SU-DHL-6 (cell line): ENCODE results near the gene PFN1.

Experiments used
- H2AFZ ChIP-seq: fragments of 200-600 bp; sonication (generic); 2 replicates; pipeline ENCODE4 v1.6.1; 2014; ENCODE audit warnings: low read depth, mild to moderate bottlenecking, moderate library complexity, mixed read lengths, antibody characterized with exemption, low read length; ENCODE audit not compliant: severe bottlenecking
- H3F3A ChIP-seq: fragments of 200-600 bp; shearing (Covaris generic); 2 replicates; pipeline ENCODE4 v1.6.0; 2016; ENCODE audit warnings: antibody characterized with exemption, mild to moderate bottlenecking; ENCODE audit not compliant: insufficient read depth
- H3K27ac ChIP-seq: fragments of 200-600 bp; sonication (generic); 2 replicates; pipeline ENCODE4 v1.5.1; 2016; ENCODE audit warnings: low read depth, mild to moderate bottlenecking, low read length, moderate library complexity, mixed read lengths
- H3K27me3 ChIP-seq: fragments of 200-600 bp; sonication (generic), shearing (Covaris generic); 2 replicates; pipeline ENCODE4 v1.6.0; 2014; ENCODE audit warnings: mild to moderate bottlenecking, low read length
- H3K36me3 ChIP-seq: fragments of 200-600 bp; sonication (generic); 2 replicates; pipeline ENCODE4 v1.6.1; 2014; ENCODE audit warnings: mild to moderate bottlenecking, low read length, mixed read lengths
- H3K4me2 ChIP-seq: fragments of 300-600, 200-600 bp; shearing (Covaris generic), sonication (generic); 2 replicates; pipeline ENCODE4 v1.6.0; 2014; ENCODE audit warnings: low read length, low read depth, mild to moderate bottlenecking; ENCODE audit not compliant: poor library complexity, severe bottlenecking
- H3K4me3 ChIP-seq: fragments of 200-600 bp; sonication (generic); 2 replicates; pipeline ENCODE4 v1.5.1; 2014; ENCODE audit warnings: antibody characterized with exemption, low read length, mild to moderate bottlenecking, mixed read lengths; ENCODE audit not compliant: insufficient read depth, poor library complexity, severe bottlenecking
- H3K79me2 ChIP-seq: fragments of 200-600 bp; sonication (generic); 2 replicates; pipeline ENCODE4 v1.6.1; 2014; ENCODE audit warnings: mild to moderate bottlenecking, low read length, moderate library complexity; ENCODE audit not compliant: insufficient read depth
- H3K9ac ChIP-seq: fragments of 200-600 bp; sonication (generic); 2 replicates; pipeline ENCODE4 v1.7.0; 2014; ENCODE audit warnings: mild to moderate bottlenecking, low read length
- H3K9me2 ChIP-seq: fragments of 200-600 bp; sonication (generic); replicated peaks from 2 replicates; pipeline ENCODE4 v1.6.1; 2014; ENCODE audit warnings: low read length; ENCODE audit not compliant: insufficient read depth
- H3K9me3 ChIP-seq: fragments of 200-600 bp; sonication (generic); 2 replicates; pipeline ENCODE4 v1.6.1; 2014; ENCODE audit warnings: low read length, mixed read lengths; ENCODE audit not compliant: insufficient read depth
- H4K20me1 ChIP-seq: fragments of 200-600 bp; sonication (generic); 2 replicates; pipeline ENCODE4 v1.6.1; 2014; ENCODE audit warnings: low read depth, mild to moderate bottlenecking, antibody characterized with exemption, low read length, moderate library complexity, mixed read lengths
- CTCF ChIP-seq: fragments of 200-600 bp; sonication (generic); IDR thresholded peaks from one replicate; pipeline ENCODE4 v1.5.1; 2017; ENCODE audit warnings: antibody characterized with exemption, mild to moderate bottlenecking, low read length, moderate library complexity; ENCODE audit not compliant: insufficient read depth, poor library complexity, severe bottlenecking
- EZH2phosphoT487 ChIP-seq: fragments of 200-600 bp; sonication (generic), shearing (Covaris generic); conservative IDR thresholded peaks from 2 replicates; pipeline ENCODE4 v1.6.1; 2018; ENCODE audit warnings: mild to moderate bottlenecking, antibody characterized with exemption, low read length, moderate library complexity, mixed read lengths

PFN1 gene

GRCh38 chr17:4948931-4949320, 596 bp upstream of the PFN1 start:
- no peak for TF ChIP-seq EZH2phosphoT487
- TF ChIP-seq CTCF = no peak
- H3K27me3 ChIP-seq = no peaks in the 10 kb centered on the region
- H3K9ac ChIP-seq = peak overlapping the region; percentile 100
- H3K27ac ChIP-seq = peak overlapping the region; percentile 100
- H3K36me3 ChIP-seq = peaks cover 11% of the 10 kb centered on the region; the same call in 1 of the 2 replicates
- peak overlapping the region; percentile 98 for H3K4me2 ChIP-seq
- no peak overlapping the region for H2AFZ ChIP-seq
- H3K4me3 ChIP-seq = peak overlapping the region; percentile 100
- peaks cover 31% of the 10 kb centered on the region for H3K79me2 ChIP-seq
- H3F3A ChIP-seq = peaks cover 49% of the 10 kb centered on the region
- H4K20me1 ChIP-seq = peaks cover 3% of the 10 kb centered on the region; the same call in 1 of the 2 replicates
- no peaks in the 10 kb centered on the region for H3K9me3 ChIP-seq
- no peaks in the 10 kb centered on the region for H3K9me2 ChIP-seq

DNA sequence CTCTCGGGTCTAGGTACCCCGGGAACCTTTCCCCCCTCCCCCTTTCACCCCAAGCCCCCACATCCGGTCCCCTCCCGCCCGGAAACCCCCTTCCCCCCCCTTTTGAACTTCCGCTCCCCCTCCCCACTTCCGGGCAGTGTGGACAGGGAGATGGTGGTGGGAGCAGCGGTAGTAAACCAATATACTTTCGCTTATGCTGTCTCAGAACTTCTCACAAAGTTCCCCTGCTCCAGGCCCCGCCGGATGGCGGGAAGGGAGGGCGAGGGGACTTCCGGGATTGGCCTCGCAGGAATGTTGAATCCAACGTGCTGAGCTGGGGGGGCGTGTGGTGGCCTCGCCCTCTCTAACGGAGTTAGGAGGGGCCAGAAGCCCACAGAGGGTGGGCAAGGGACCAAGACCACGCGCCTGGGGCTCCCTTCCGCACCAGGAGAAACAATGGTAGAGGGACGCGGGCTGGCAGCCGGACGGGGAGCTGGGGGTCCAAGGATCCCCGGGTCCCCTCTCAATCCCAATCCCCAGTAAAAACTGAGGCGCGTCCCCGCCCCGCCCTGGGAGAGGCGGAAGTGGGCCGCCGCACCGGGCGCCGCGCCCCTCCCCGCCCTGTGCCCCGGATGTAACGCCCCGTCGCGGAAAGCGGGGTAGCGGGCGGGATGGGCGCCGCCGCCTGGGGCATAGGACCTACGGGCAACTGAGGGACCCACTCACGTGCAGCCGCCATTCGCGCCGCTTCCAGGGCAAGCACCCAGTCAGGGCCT, 742 bp downstream of the PFN1 start:
- Histone ChIP-seq H3F3A (peaks cover 54% of the 10 kb centered on the region), H2AFZ (no peak overlapping the region), H3K4me2 (peak overlapping the region; percentile 90), H3K79me2 (peaks cover 42% of the 10 kb centered on the region), H3K9me2 (no peaks in the 10 kb centered on the region), H3K4me3 (peak overlapping the region; percentile 100), H3K9me3 (no peaks in the 10 kb centered on the region), H3K27me3 (no peaks in the 10 kb centered on the region), H3K36me3 (peaks cover 11% of the 10 kb centered on the region; the same call in 1 of the 2 replicates), H3K27ac (peak overlapping the region; percentile 100), H4K20me1 (peaks cover 3% of the 10 kb centered on the region; the same call in 1 of the 2 replicates), H3K9ac (peak overlapping the region; percentile 100)
- TF ChIP-seq CTCF = no peak
- no peak for TF ChIP-seq EZH2phosphoT487

GRCh38 chr17:4947010-4947410, 1.3 kb downstream of the PFN1 start:
- no peaks in the 10 kb centered on the region for H3K27me3 ChIP-seq
- H3F3A ChIP-seq = peaks cover 59% of the 10 kb centered on the region
- no peak overlapping the region for H2AFZ ChIP-seq
- no peaks in the 10 kb centered on the region for H3K9me2 ChIP-seq
- H3K27ac ChIP-seq = peak overlapping the region; percentile 100
- peak overlapping the region; percentile 100 for H3K4me3 ChIP-seq
- TF ChIP-seq CTCF = no peak
- no peak for TF ChIP-seq EZH2phosphoT487
- peak overlapping the region; percentile 90 for H3K4me2 ChIP-seq
- peak overlapping the region; percentile 100 for H3K9ac ChIP-seq
- no peaks in the 10 kb centered on the region for H3K9me3 ChIP-seq
- H3K36me3 ChIP-seq = peaks cover 11% of the 10 kb centered on the region; the same call in 1 of the 2 replicates
- H3K79me2 ChIP-seq = peaks cover 46% of the 10 kb centered on the region
- H4K20me1 ChIP-seq = peaks cover 3% of the 10 kb centered on the region; the same call in 1 of the 2 replicates
